HCT116 (cell line): ENCODE data around the gene APCDD1L. TPM values are rescaled to one million over a fixed set of nuclear protein-coding genes. Genes with fewer than 3 reads are reported as not detected.

Experiments
- ATAC-seq: fragments of 200-7000 bp; cut with Tn5 transposase; 2 replicates; pipeline ENCODE4 v1.9.1; 2020; ENCODE audit warnings: mild to moderate bottlenecking, moderate library complexity
- BruUV-seq: library from RNA; stranded (reverse); fragments of 400-500 nt; replicated peaks from 2 replicates; lab custom pipeline; 2021; lab: Mats Ljungman, UMichigan
- CTCF ChIA-PET: fragments of 300-600 bp; sonication (Branson Sonifier 250); formaldehyde crosslinking; loops from one replicate; lab custom pipeline; 2021; ENCODE audit warnings: antibody characterized with exemption; lab: Charles Lee
- POLR2A ChIA-PET: fragments of 300-600, 350-600 bp; sonication (Branson Sonifier 250); formaldehyde crosslinking; loops from one replicate; lab custom pipeline; 2021; ENCODE audit warnings: antibody characterized with exemption; lab: Charles Lee
- RAD21 ChIA-PET, 2 experiments: fragments of 300-600 bp; sonication (Branson Sonifier 250); formaldehyde crosslinking; loops; one replicate each; lab custom pipeline; 2023; ENCODE audit warnings: low total read pairs in 2 of 2; ENCODE audit not compliant: uncharacterized antibody in 2 of 2, unreplicated experiment in 2 of 2, low non-redundant PET in 1 of 2; lab: Charles Lee
- DNase-seq: peaks from one replicate; pipeline ENCODE4 v3.0.0-alpha.2; 2010; ENCODE audit warnings: low read depth, low spot score
- H2AFZ ChIP-seq: fragments of 200-600 bp; shearing (Covaris generic), sonication (generic); 2 replicates; pipeline ENCODE4 v1.6.1; 2017; ENCODE audit warnings: low read depth, mixed run types, mixed read lengths, antibody characterized with exemption, low read length; ENCODE audit not compliant: poor library complexity, severe bottlenecking
- H3K27ac ChIP-seq: 2 replicates; pipeline ENCODE4 v1.5.1; 2012; ENCODE audit warnings: low read depth, low read length
- H3K27me3 ChIP-seq: fragments of 200-600 bp; sonication (generic); 2 replicates; pipeline ENCODE4 v1.6.1; 2016; ENCODE audit warnings: mixed run types, low read length, mixed read lengths; ENCODE audit not compliant: insufficient read depth
- H3K36me3 ChIP-seq, 2 experiments: fragments of 200-500 bp in 1 of 2; fragments of 200-600 bp in 1 of 2; sonication (Bioruptor generic) in 1 of 2; sonication (generic) in 1 of 2; 2 replicates each; pipeline versions ENCODE4 v1.5.1 to v1.6.1; 2014 to 2016; ENCODE audit warnings: low read length in 2 of 2, inconsistent platforms in 1 of 2, mixed read lengths in 1 of 2, mixed run types in 1 of 2; ENCODE audit not compliant: insufficient read depth in 2 of 2, control insufficient read depth in 1 of 2
- H3K4me1 ChIP-seq, 2 experiments: fragments of 200-600 bp in 1 of 2; sonication (generic) in 1 of 2; 2 replicates each; pipeline versions ENCODE4 v1.5.1 to v1.6.1; 2012 to 2017; ENCODE audit warnings: low read length in 2 of 2, inconsistent platforms in 1 of 2, mild to moderate bottlenecking in 1 of 2, mixed read lengths in 1 of 2, mixed run types in 1 of 2, moderate library complexity in 1 of 2; ENCODE audit not compliant: insufficient read depth in 2 of 2, control insufficient read depth in 1 of 2
- H3K4me2 ChIP-seq: fragments of 200-600 bp; sonication (generic); 2 replicates; pipeline ENCODE4 v1.6.1; 2017; ENCODE audit warnings: mixed run types, low read length, mixed read lengths
- H3K4me3 ChIP-seq, 2 experiments: fragments of 200-600 bp in 1 of 2; sonication (generic) in 1 of 2; replicated peaks in 1 of 2; 2 replicates each; pipeline ENCODE4 v1.5.1; 2011 to 2016; ENCODE audit warnings: low read length in 2 of 2, control low read depth in 1 of 2, low read depth in 1 of 2, mild to moderate bottlenecking in 1 of 2, mixed read lengths in 1 of 2, mixed run types in 1 of 2
- H3K79me2 ChIP-seq: fragments of 200-600 bp; sonication (generic); 2 replicates; pipeline ENCODE4 v1.6.1; 2017; ENCODE audit warnings: mild to moderate bottlenecking, mixed run types, low read length, moderate library complexity, mixed read lengths; ENCODE audit not compliant: insufficient read depth
- H3K9ac ChIP-seq: fragments of 200-600 bp; sonication (generic); 2 replicates; pipeline ENCODE4 v1.6.1; 2016; ENCODE audit warnings: low read length, mixed read lengths
- H3K9me2 ChIP-seq: fragments of 200-600 bp; sonication (generic), shearing (Covaris generic); 2 replicates; pipeline ENCODE4 v1.6.1; 2017; ENCODE audit warnings: mixed run types, mild to moderate bottlenecking, moderate library complexity; ENCODE audit not compliant: insufficient read depth
- H3K9me3 ChIP-seq, 2 experiments: fragments of 200-500 bp in 1 of 2; fragments of 200-600 bp in 1 of 2; sonication (Bioruptor generic) in 1 of 2; sonication (generic) in 1 of 2; 2 replicates each; pipeline ENCODE4 v1.6.1; 2014 to 2017; ENCODE audit warnings: low read length in 2 of 2, mixed read lengths in 2 of 2, inconsistent platforms in 1 of 2, low read depth in 1 of 2, mild to moderate bottlenecking in 1 of 2, mixed run types in 1 of 2, moderate library complexity in 1 of 2; ENCODE audit not compliant: control insufficient read depth in 1 of 2, insufficient read depth in 1 of 2
- H4K20me1 ChIP-seq: fragments of 200-600 bp; sonication (generic), shearing (Covaris generic); 2 replicates; pipeline ENCODE4 v1.6.1; 2017; ENCODE audit warnings: mixed run types, mild to moderate bottlenecking, moderate library complexity; ENCODE audit not compliant: insufficient read depth
- CBX3 ChIP-seq: IDR thresholded peaks from 2 replicates; pipeline ENCODE4 v1.6.1; 2012; ENCODE audit warnings: low read depth
- EGR1 ChIP-seq: IDR thresholded peaks from 2 replicates; pipeline ENCODE4 v1.6.1; 2012; ENCODE audit warnings: low read depth
- ELF1 ChIP-seq: IDR thresholded peaks from 2 replicates; pipeline ENCODE4 v1.6.1; 2012; ENCODE audit warnings: low read depth, borderline replicate concordance
- FOSL1 ChIP-seq: IDR thresholded peaks from 2 replicates; pipeline ENCODE4 v1.6.1; 2012; ENCODE audit warnings: low read depth
- JUND ChIP-seq: IDR thresholded peaks from 2 replicates; pipeline ENCODE4 v1.6.1; 2012
- POLR2A ChIP-seq: IDR thresholded peaks from 2 replicates; pipeline ENCODE4 v1.7.0; 2011; ENCODE audit warnings: borderline replicate concordance; ENCODE audit not compliant: insufficient read depth, insufficient read length; ENCODE audit errors: extremely low read depth
- POLR2AphosphoS5 ChIP-seq: IDR thresholded peaks from 2 replicates; pipeline ENCODE4 v1.6.1; 2011; ENCODE audit warnings: mild to moderate bottlenecking, low read depth, low read length, moderate library complexity
- RAD21 ChIP-seq: IDR thresholded peaks from 2 replicates; pipeline ENCODE4 v1.6.1; 2012; ENCODE audit warnings: low read depth, mild to moderate bottlenecking
- REST ChIP-seq: IDR thresholded peaks from 2 replicates; pipeline ENCODE4 v1.6.1; 2012; ENCODE audit warnings: low read depth
- SIN3A ChIP-seq: IDR thresholded peaks from 2 replicates; pipeline ENCODE4 v1.6.1; 2012; ENCODE audit warnings: low read depth
- SP1 ChIP-seq: IDR thresholded peaks from 2 replicates; pipeline ENCODE4 v1.6.1; 2012; ENCODE audit warnings: low read depth
- SRF ChIP-seq: IDR thresholded peaks from 2 replicates; pipeline ENCODE4 v1.6.1; 2012; ENCODE audit warnings: low read depth
- TCF7L2 ChIP-seq: IDR thresholded peaks from 2 replicates; pipeline ENCODE4 v1.7.0; 2011; ENCODE audit warnings: borderline replicate concordance, inconsistent platforms; ENCODE audit not compliant: insufficient read depth, insufficient read length; ENCODE audit errors: extremely low read depth
- YY1 ChIP-seq: IDR thresholded peaks from 2 replicates; pipeline ENCODE4 v1.6.1; 2011; ENCODE audit warnings: low read length, low read depth, moderate library complexity, mild to moderate bottlenecking; ENCODE audit not compliant: insufficient replicate concordance; ENCODE audit errors: extremely low read depth
- intact Hi-C: fragments of 100-400 bp; cut with micrococcal nuclease; formaldehyde crosslinking; loops from 2 replicates; pipeline ENCODE4 v1.10.0; 2022
- total RNA-seq: library from RNA; stranded (reverse); gene quantifications from one replicate; pipeline ENCODE4 v1.2.1, GENCODE V29; 2021; ENCODE audit not compliant: unreplicated experiment
- TF ChIP-seq, protein P1 (sequence below): IDR thresholded peaks from 2 replicates; pipeline ENCODE4 v1.6.1; 2012
- TF ChIP-seq, protein P2 (sequence below): IDR thresholded peaks from 2 replicates; pipeline ENCODE4 v1.6.1; 2011; ENCODE audit warnings: mild to moderate bottlenecking, low read length, moderate library complexity; ENCODE audit not compliant: insufficient replicate concordance; ENCODE audit errors: extremely low read depth

Gene APCDD1L
- total RNA-seq, 1 experiment from 2014 or later, result not detected

- CTCF ChIA-PET, result no interaction called here
- Histone ChIP-seq H3K4me2 (no peak overlapping the region), H3K79me2 (peaks cover 99% of the 10 kb centered on the region)
Measured at GRCh38 chr20:58435237-58435636, 80.0 kb downstream of the APCDD1L start.

GRCh38 chr20:58434326-58434725 lies 80.9 kb downstream of the APCDD1L start:
- ChIA-PET POLR2A (interaction anchor here (1.0 kb wide), 1 partner anchor 11 kb away, joined by 3 read pairs; no protein-coding TSS in a partner anchor), CTCF (interaction anchor here (1.2 kb wide), 1 partner anchor 47 kb away, joined by 4 read pairs; no protein-coding TSS in a partner anchor), RAD21 (no interaction called here)
- no peak overlapping the region for H3K27ac ChIP-seq
- no peak for DNase-seq
- H4K20me1 ChIP-seq, result no peaks in the 10 kb centered on the region; the same call in 1 of the 2 replicates
- intact Hi-C loops, result no loop called here
- BruUV-seq, result no TSS peak
- no peaks in the 10 kb centered on the region for H3K9me2 ChIP-seq
- H3K9ac ChIP-seq, result no peak overlapping the region
- H3K9me3 ChIP-seq, result no peaks in the 10 kb centered on the region
- H3K36me3 ChIP-seq, result peaks cover 0 to 6% of the 10 kb centered on the region in 2 experiments; a peak in 1 of 4 replicates
- no peaks in the 10 kb centered on the region for H3K27me3 ChIP-seq
- peaks cover 99% of the 10 kb centered on the region for H3K79me2 ChIP-seq
- no peak overlapping the region for H3K4me3 ChIP-seq
- H3K4me1 ChIP-seq, result no peaks in the 10 kb centered on the region
- no peak overlapping the region for H2AFZ ChIP-seq
- ATAC-seq, result no peak
- no peak overlapping the region for H3K4me2 ChIP-seq
- TF ChIP-seq, protein P1, sequence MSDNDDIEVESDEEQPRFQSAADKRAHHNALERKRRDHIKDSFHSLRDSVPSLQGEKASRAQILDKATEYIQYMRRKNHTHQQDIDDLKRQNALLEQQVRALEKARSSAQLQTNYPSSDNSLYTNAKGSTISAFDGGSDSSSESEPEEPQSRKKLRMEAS, result no peak
- TF ChIP-seq SP1, result no peak
- TF ChIP-seq JUND, result no peak
- no peak for TF ChIP-seq CBX3
- no peak for TF ChIP-seq ELF1
- no peak for TF ChIP-seq POLR2AphosphoS5
- TF ChIP-seq RAD21, result no peak
- no peak for TF ChIP-seq YY1
- no peak for TF ChIP-seq REST
- TF ChIP-seq FOSL1, result no peak
- TF ChIP-seq EGR1, result no peak
- no peak for TF ChIP-seq SIN3A

More at GRCh38 chr20:58435237-58435636, 80.0 kb downstream of the APCDD1L start:
- DNase-seq, result no peak
- ATAC-seq, result no peak
- Histone ChIP-seq H3K27ac (no peak overlapping the region), H3K27me3 (no peaks in the 10 kb centered on the region), H3K9me2 (no peaks in the 10 kb centered on the region), H3K36me3 (peaks cover 0 to 6% of the 10 kb centered on the region in 2 experiments; a peak in 1 of 4 replicates), H3K9me3 (no peaks in the 10 kb centered on the region), H2AFZ (no peak overlapping the region), H3K9ac (no peak overlapping the region), H3K4me3 (no peak overlapping the region), H3K4me1 (no peaks in the 10 kb centered on the region), H4K20me1 (no peaks in the 10 kb centered on the region; the same call in 1 of the 2 replicates)
- intact Hi-C loops, result no loop called here
- RAD21 ChIA-PET, result no interaction called here
- no peak for TF ChIP-seq YY1
- TF ChIP-seq CBX3, result no peak
- no peak for TF ChIP-seq SRF
- TF ChIP-seq TCF7L2, result no peak
- no peak for TF ChIP-seq POLR2A
- no peak for TF ChIP-seq POLR2AphosphoS5
- TF ChIP-seq, protein P2, sequence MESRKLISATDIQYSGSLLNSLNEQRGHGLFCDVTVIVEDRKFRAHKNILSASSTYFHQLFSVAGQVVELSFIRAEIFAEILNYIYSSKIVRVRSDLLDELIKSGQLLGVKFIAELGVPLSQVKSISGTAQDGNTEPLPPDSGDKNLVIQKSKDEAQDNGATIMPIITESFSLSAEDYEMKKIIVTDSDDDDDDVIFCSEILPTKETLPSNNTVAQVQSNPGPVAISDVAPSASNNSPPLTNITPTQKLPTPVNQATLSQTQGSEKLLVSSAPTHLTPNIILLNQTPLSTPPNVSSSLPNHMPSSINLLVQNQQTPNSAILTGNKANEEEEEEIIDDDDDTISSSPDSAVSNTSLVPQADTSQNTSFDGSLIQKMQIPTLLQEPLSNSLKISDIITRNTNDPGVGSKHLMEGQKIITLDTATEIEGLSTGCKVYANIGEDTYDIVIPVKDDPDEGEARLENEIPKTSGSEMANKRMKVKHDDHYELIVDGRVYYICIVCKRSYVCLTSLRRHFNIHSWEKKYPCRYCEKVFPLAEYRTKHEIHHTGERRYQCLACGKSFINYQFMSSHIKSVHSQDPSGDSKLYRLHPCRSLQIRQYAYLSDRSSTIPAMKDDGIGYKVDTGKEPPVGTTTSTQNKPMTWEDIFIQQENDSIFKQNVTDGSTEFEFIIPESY, result no peak
- POLR2A ChIA-PET, result no interaction called here
- BruUV-seq, result no TSS peak
